HEK293T (cell line): ENCODE data around the gene PDS5B.

Experiments
- ELF4 ChIP-seq: fragments of 450-650 bp; IDR thresholded peaks from 2 replicates; pipeline ENCODE4 v1.6.1; 2017; ENCODE audit warnings: antibody characterized with exemption
- FOXK2 ChIP-seq: fragments of 450-650 bp; IDR thresholded peaks from 2 replicates; pipeline ENCODE4 v1.6.1; 2016; ENCODE audit warnings: mild to moderate bottlenecking
- FOXM1 ChIP-seq: fragments of 450-650 bp; IDR thresholded peaks from 2 replicates; pipeline ENCODE4 v1.6.1; 2017; ENCODE audit warnings: mild to moderate bottlenecking, borderline replicate concordance
- SP1 ChIP-seq: fragments of 450-650 bp; IDR thresholded peaks from 2 replicates; pipeline ENCODE4 v1.6.1; 2017
- TARDBP ChIP-seq: fragments of 450-650 bp; IDR thresholded peaks from 2 replicates; pipeline ENCODE4 v1.6.1; 2016
- ZNF384 ChIP-seq: fragments of 450-650 bp; IDR thresholded peaks from 2 replicates; pipeline ENCODE4 v1.6.1; 2016

DNA sequence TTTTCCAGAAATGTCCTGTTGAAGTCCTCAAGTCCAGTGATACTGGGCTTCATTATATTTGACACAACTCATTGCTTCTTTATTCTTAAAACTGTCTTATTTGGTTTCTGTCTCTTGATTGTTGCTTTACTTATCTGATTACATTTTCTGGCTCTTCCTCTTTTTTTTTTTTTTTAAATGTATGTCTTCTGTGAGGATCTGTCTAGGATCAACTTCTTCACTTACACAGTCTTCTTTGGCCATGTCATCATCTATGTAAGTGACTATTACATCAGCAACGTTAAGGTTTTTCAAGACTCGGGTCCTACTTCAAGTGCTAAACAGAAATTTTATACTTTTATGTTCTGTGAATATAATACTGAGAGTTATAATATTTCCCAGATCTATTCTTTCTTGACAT lies 162.1 kb downstream of the PDS5B start:
- TF ChIP-seq TARDBP (no peak), FOXM1 (no peak), ZNF384 (no peak), FOXK2 (no peak), SP1 (no peak), ELF4 (no peak)
